ENCODE measurements around the gene PRELID2. TPM values are rescaled to one million over a fixed set of nuclear protein-coding genes. Genes with fewer than 3 reads are reported as not detected.
A peak's percentile ranks its signal among the peaks of the same experiment; 100 is the strongest.

Gene PRELID2
- total RNA-seq, 8 experiments from 2014 or later = 1.2 to 17.1 (median 9.9) TPM

DNA sequence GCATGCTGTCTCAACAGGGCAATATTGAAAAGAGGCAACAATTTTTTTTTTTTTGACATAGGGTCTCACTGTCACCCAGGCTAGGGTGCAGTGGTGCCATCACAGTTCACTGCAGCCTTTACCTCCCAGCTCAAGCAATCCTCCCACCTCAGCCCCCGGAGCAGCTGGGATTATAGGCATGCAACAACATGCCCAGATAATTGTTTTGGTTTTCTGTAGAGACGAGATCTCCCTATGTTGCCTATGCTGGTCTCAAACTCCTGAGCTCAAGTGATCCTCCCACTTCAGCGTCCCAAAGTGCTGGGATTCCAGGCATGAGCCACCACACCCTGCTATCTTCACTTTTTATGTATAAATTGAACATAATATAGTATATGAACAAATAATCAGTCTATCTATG lies 47.6 kb downstream of the PRELID2 start:
- Histone ChIP-seq H3K4me3 (no peak overlapping the region), H3K4me1 (replicated peaks in 1 of 2) (no peaks in the 10 kb centered on the region), H3K27ac (no peak overlapping the region)
- ATAC-seq (replicated peaks in 6 of 8) = peak in 1 of 8 experiments; percentile 30
- in situ Hi-C loops (cut with MboI; ENCODE audit: low pct_unique_long_range_greater_than_20kb in 2 of 9, low sequenced_read_pairs in 9 of 9, unreplicated experiment in 9 of 9) = no loop called here
- 20 to 100% (median 83%) methylated on average over 1 to 3 of the region's 3 CpGs; no CpG with 5 or more reads in 3 of the 10 experiments for WGBS, 10 experiments

DNA sequence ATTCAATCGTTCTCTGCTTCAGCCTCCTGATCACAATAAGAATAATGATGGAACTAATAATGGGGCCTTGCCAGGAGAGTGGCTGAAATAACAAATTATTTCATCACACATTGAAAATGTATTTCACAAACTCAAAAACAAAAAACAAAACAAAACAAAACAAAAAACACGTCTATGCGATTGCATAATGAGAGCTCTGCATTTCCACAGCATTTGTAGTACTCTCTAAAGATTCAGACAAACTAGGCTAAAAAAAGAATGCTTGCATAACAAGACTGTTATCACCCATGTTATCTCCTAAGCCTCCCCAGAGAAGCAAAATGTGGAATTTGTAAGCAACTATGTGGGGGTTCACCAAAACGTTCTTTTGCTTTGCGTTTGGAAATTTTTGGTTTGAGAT lies 48.1 kb downstream of the PRELID2 start:
- ATAC-seq (replicated peaks in 6 of 8) = peak in 1 of 8 experiments; percentile 48
- H3K4me3 ChIP-seq = no peak overlapping the region
- no peak overlapping the region for H3K27ac ChIP-seq
- in situ Hi-C loops (cut with MboI; ENCODE audit: low pct_unique_long_range_greater_than_20kb in 2 of 9, low sequenced_read_pairs in 9 of 9, unreplicated experiment in 9 of 9) = no loop called here
- 65 to 100% (median 83%) methylated on average over 2 to 5 of the region's 5 CpGs for WGBS, 10 experiments
- no peaks in the 10 kb centered on the region for H3K4me1 ChIP-seq (replicated peaks in 1 of 2)

DNA sequence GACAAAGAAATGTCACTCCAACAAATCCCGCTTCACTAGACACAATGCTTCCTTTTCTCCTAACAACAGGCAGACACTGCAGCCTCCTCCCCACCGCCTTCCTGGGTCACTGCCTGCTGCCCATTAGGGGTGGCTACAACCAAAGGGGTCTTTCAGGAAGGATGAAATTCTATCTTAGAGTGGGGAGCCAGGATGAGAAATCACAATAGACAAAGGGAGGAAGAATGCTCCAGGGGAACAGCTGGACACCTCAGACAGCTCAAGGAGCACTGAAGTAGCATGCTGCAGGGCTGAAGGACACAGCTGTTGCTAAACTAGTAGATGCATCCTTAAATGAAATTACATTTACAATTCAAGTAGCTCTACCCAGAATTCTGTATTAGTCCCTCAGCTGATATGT lies 54.2 kb downstream of the PRELID2 start:
- Histone ChIP-seq H3K27ac (no peak overlapping the region), H3K4me3 (no peak overlapping the region), H3K4me1 (replicated peaks in 1 of 2) (peaks cover 0 to 4% of the 10 kb centered on the region in 2 donors)
- WGBS, 10 experiments = 57 to 100% (median 83%) methylated on average over 1 to 2 of the region's 2 CpGs; no CpG with 5 or more reads in 3 of the 10 experiments
- in situ Hi-C loops (cut with MboI; ENCODE audit: low pct_unique_long_range_greater_than_20kb in 2 of 9, low sequenced_read_pairs in 9 of 9, unreplicated experiment in 9 of 9) = no loop called here
- peak in 3 of 8 experiments; percentile 14 to 97 (median 88) for ATAC-seq (replicated peaks in 6 of 8)

DNA sequence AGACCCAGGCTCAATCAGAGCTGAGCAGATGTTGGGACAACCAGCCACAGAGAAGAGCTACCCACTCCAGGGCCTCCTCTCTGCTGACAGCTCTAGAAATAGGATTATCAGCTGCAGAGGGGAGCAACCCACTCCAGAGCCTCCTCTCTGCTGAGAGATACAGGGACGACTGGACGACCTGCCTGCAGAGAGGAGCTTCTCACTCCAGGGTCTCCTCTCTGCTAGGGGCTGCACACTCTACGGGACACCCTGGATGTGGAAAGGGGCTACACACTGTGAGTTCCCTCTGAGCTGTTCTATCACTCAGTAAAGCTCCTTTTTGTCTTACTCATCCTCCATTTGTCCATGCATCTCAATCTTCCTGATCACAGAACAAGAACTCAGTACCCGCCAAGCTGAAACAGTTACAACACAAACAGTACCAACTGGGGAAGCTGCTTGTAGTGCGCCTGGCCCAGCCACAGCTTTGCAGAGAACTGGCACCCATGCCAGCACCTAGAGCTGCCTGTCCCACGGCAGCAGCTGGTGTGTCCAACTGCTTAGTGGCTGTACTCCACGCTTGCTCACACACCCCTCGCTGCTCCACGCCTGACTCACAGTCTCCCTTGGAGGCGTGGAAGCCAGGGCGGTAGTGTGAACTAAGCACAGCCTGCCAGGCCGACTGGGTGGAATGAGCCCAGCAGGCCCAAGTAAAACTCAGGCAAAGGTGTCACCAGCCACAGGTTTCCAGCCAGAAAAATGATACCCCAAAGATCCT lies 56.8 kb downstream of the PRELID2 start:
- in situ Hi-C loops (cut with MboI; ENCODE audit: low pct_unique_long_range_greater_than_20kb in 2 of 9, low sequenced_read_pairs in 9 of 9, unreplicated experiment in 9 of 9) = no loop called here
- Histone ChIP-seq H3K27ac (no peak overlapping the region), H3K4me1 (replicated peaks in 1 of 2) (peaks cover 0 to 4% of the 10 kb centered on the region in 2 donors), H3K4me3 (no peak overlapping the region)
- WGBS, 10 experiments = 82 to 100% (median 95%) methylated on average over 2 to 7 of the region's 12 CpGs; no CpG with 5 or more reads in 5 of the 10 experiments
- no peak for ATAC-seq (replicated peaks in 6 of 8)

DNA sequence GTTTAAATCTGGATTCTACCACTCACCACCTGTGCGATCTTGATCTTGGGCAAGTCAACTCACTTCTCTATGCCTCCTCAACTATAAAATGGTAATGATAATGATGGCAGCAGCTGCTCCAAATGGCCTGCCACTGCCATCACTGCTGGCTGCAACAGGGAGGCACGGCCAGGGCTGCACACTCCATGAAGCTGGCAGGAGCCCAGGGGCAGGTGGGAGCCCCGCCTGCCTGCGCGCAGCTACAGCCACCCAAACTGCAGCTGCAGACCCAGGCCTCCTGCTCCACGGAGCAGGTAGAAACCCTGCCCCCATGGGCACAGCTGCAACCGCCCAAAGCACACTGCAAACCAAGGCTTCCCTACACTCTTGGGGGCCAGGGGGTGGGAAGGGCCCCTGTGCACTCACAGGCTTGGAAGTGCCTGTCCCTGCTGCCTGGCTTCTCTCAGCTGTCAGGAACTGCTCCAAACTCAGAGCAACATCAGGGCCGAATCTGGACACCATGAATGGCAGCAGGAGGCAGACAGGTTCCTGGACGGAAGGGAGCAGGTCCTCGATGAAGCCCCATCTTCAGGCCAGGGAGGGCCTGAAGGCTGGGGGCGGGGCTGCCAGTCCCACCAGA lies 57.6 kb downstream of the PRELID2 start:
- ATAC-seq (replicated peaks in 6 of 8) = no peak
- WGBS, 10 experiments = 73 to 100% (median 98%) methylated on average over 1 to 7 of the region's 11 CpGs; no CpG with 5 or more reads in 4 of the 10 experiments

DNA sequence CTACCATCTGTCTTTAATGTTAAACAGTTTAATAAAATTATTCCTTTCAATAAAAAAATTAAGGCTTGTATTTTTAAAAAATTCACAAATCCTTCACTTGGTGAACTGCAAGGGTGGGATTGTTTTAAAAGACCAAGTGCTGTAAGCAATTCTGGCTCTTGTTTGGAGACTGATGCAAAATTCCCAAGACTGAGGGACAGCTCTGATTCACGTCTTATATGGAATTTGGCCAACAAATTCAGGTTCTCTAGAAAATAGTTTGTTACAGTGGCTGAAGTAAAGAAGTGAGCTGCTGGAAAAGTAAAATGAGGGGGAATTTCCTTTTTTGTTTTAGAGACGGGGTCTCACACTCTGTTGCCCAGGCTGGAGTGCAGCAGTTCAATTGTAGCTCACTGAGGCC lies 58.3 kb downstream of the PRELID2 start:
- no peak overlapping the region for H3K27ac ChIP-seq
- no peak for ATAC-seq (replicated peaks in 6 of 8)
- 27 to 100% (median 100%) methylated on average over 1 to 2 of the region's 2 CpGs; no CpG with 5 or more reads in 3 of the 10 experiments for WGBS, 10 experiments
- peaks cover 0 to 4% of the 10 kb centered on the region in 2 donors for H3K4me1 ChIP-seq (replicated peaks in 1 of 2)
- in situ Hi-C loops (cut with MboI; ENCODE audit: low pct_unique_long_range_greater_than_20kb in 2 of 9, low sequenced_read_pairs in 9 of 9, unreplicated experiment in 9 of 9) = no loop called here
- H3K4me3 ChIP-seq = no peak overlapping the region

More for the DNA sequence above, 57.6 kb downstream of the PRELID2 start:
- no peak overlapping the region for H3K27ac ChIP-seq
- no peak overlapping the region for H3K4me3 ChIP-seq
- H3K4me1 ChIP-seq (replicated peaks in 1 of 2) = peaks cover 0 to 4% of the 10 kb centered on the region in 2 donors
- in situ Hi-C loops (cut with MboI; ENCODE audit: low pct_unique_long_range_greater_than_20kb in 2 of 9, low sequenced_read_pairs in 9 of 9, unreplicated experiment in 9 of 9) = no loop called here

DNA sequence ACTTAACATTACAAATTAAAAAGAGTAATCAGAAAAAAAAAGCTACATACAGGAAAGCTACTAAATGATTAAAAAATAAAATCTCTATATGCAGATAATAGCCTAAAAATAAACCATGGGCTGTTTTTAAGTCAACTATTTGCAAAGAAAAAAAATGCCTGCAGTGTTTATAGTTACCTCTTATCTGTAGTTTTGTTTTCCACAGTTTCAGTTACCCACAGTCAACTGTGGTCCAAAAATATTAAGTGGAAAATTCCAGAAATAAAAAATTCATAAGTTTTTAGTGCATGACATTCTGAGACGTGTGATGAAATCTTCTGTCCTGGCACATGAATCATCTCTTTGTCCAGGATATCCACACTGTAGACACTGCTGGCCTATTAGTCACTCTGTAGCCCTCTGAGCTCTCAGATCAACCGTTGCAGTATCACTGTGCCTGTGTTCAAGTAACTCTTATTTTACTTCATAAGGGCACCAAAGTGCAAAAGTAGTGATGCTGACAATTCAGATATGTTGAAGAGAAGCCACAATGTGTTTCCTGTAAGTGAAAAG lies 59.2 kb downstream of the PRELID2 start:
- 0 to 95% (median 33%) methylated on average over 1 to 2 of the region's 2 CpGs; no CpG with 5 or more reads in 3 of the 10 experiments for WGBS, 10 experiments
- no peak overlapping the region for H3K27ac ChIP-seq
- ATAC-seq (replicated peaks in 6 of 8) = peak in 5 of 8 experiments; percentile 33 to 99 (median 82)

DNA sequence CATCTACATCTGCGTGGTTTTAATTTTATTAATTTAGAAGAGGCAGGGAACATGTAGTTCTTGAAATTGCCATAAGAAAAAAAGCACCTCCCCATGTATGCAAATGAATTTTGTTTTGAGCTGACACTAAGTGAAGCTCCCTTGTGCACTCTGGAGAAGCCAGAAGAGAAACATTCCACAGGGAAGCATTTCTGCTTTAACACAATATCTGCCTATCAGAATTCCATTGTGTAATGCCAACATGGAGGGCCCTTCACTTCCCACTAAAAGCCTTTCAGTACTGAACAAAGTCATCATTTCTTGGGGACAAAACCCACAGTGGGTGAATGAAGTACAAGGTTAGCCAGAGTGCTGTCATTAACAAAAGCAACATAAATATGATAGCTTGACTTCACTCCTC lies 59.7 kb downstream of the PRELID2 start:
- Histone ChIP-seq H3K4me1 (replicated peaks in 1 of 2) (no peaks in the 10 kb centered on the region), H3K4me3 (no peak overlapping the region), H3K27ac (no peak overlapping the region)
- in situ Hi-C loops (cut with MboI; ENCODE audit: low pct_unique_long_range_greater_than_20kb in 2 of 9, low sequenced_read_pairs in 9 of 9, unreplicated experiment in 9 of 9) = no loop called here
- WGBS, 10 experiments = 14 to 100% (median 63%) methylated on average over 1 of the region's 1 CpG; no CpG with 5 or more reads in 3 of the 10 experiments
- peak in 2 of 8 experiments; percentile 10 to 13 for ATAC-seq (replicated peaks in 6 of 8)

More for the DNA sequence above, 59.2 kb downstream of the PRELID2 start:
- Histone ChIP-seq H3K4me3 (no peak overlapping the region), H3K4me1 (replicated peaks in 1 of 2) (peaks cover 0 to 1% of the 10 kb centered on the region in 2 donors)
- in situ Hi-C loops (cut with MboI; ENCODE audit: low pct_unique_long_range_greater_than_20kb in 2 of 9, low sequenced_read_pairs in 9 of 9, unreplicated experiment in 9 of 9) = no loop called here

DNA sequence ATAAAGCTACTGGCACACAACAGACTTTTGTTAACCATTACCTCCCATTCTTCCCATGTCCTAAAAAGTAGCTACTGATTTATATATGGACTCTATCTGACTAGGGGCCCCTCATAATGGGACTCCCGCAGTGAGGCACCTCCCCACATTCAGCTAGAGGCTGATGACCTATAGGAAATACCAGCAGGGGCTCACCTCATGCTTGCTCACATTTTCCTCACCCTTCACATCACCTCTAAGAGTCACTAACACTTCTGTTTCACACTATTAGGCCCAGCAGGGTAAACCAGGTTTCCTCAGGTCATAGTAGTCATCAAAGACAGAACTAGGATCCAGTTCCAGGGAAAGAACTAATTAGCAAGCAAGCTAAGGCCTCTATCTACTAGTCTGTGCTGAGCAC lies 60.7 kb downstream of the PRELID2 start:
- no peaks in the 10 kb centered on the region for H3K4me1 ChIP-seq (replicated peaks in 1 of 2)
- in situ Hi-C loops (cut with MboI; ENCODE audit: low pct_unique_long_range_greater_than_20kb in 2 of 9, low sequenced_read_pairs in 9 of 9, unreplicated experiment in 9 of 9) = no loop called here
- 33 to 100% (median 80%) methylated on average over 1 of the region's 1 CpG; no CpG with 5 or more reads in 5 of the 10 experiments for WGBS, 10 experiments
- ATAC-seq (replicated peaks in 6 of 8) = no peak
- no peak overlapping the region for H3K4me3 ChIP-seq
- H3K27ac ChIP-seq = no peak overlapping the region

DNA sequence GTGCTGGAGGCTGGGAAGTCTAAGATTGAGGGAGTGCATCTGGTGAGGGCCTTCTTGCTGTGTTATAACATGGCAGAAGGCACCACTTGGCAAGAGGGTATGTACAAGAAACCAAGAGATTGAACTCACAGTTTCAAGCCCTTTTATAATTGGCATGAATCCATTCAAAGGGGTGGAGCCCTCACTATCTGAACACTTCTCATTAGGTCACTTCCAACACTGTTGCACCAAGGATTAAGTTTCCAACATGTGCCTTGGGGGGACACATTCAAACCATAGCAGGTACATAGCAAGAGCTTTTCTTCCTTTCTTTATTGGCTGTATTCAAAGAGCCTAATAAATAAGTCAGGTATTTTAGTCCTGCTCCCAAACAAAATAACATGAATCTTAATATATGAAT lies 62.7 kb downstream of the PRELID2 start:
- peak in 1 of 8 experiments; percentile 29 for ATAC-seq (replicated peaks in 6 of 8)
- in situ Hi-C loops (cut with MboI; ENCODE audit: low pct_unique_long_range_greater_than_20kb in 2 of 9, low sequenced_read_pairs in 9 of 9, unreplicated experiment in 9 of 9) = no loop called here
- H3K4me1 ChIP-seq (replicated peaks in 1 of 2) = no peaks in the 10 kb centered on the region
- no peak overlapping the region for H3K4me3 ChIP-seq
- no peak overlapping the region for H3K27ac ChIP-seq

DNA sequence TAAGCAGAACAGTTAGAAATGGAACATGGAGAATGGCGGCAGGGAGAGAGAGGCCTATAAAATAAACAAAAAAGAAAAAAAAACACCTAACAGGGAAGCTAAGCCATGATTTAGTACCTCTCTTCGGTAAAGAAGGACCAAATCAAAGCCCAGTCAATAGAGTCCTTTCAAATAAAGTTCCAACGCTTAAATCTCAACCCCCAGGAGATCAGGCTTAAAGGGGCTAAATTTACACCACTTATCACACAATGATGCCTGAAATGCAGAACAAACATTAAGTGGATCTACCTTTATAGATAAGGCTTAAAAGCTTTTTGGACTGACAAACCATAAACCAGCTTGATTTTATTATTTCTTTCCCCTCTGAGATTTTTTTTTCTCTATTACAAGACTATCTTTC lies 66.3 kb downstream of the PRELID2 start:
- no peaks in the 10 kb centered on the region for H3K4me1 ChIP-seq (replicated peaks in 1 of 2)
- WGBS, 10 experiments = 42 to 100% (median 71%) methylated on average over 2 to 3 of the region's 3 CpGs; no CpG with 5 or more reads in 2 of the 10 experiments
- ATAC-seq (replicated peaks in 6 of 8) = no peak
- no peak overlapping the region for H3K27ac ChIP-seq
- in situ Hi-C loops (cut with MboI; ENCODE audit: low pct_unique_long_range_greater_than_20kb in 2 of 9, low sequenced_read_pairs in 9 of 9, unreplicated experiment in 9 of 9) = no loop called here
- H3K4me3 ChIP-seq = no peak overlapping the region

DNA sequence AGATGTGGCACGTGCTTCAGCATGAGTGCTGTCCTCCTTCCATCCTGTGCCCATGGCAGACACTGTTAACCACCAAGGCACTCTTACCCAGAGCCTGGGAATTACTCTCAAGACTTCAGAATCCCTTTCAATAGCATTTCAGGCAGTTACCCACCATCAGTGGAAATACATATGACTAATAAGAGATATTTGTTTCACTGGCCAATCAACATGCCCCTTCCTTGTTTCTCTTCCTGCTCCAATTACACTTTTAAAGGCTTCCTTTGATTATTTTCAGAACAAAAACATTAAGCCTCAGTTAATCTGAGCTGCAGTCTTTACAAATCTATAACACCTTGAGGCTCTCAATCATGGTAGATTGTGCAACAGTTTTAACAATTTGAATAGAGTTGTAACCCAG lies 70.8 kb downstream of the PRELID2 start:
- Histone ChIP-seq H3K27ac (no peak overlapping the region), H3K4me1 (replicated peaks in 1 of 2) (no peaks in the 10 kb centered on the region), H3K4me3 (no peak overlapping the region)
- 78 to 86% (median 83%) methylated on average over 1 of the region's 1 CpG; no CpG with 5 or more reads in 7 of the 10 experiments for WGBS, 10 experiments
- no peak for ATAC-seq (replicated peaks in 6 of 8)
- in situ Hi-C loops (cut with MboI; ENCODE audit: low pct_unique_long_range_greater_than_20kb in 2 of 9, low sequenced_read_pairs in 9 of 9, unreplicated experiment in 9 of 9) = no loop called here

DNA sequence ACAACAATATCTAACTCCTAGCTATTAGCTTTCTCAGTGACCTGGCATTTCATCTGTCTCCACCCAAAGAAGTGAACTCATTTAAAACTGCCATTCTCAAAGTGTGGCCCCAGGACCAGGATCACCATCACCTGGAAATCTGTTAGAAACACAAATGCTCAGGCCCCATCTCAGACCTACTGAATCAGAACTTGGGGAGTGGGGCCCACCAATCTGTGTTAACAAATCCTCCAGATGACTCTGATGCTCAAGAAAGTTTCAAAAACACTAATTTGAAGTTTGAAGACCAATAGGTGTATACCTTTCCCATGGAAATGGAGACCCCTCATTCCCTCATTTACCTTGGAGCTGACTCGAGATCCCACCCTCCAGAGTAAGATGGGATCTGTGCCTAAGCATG lies 72.3 kb downstream of the PRELID2 start:
- H3K4me3 ChIP-seq = no peak overlapping the region
- in situ Hi-C loops (cut with MboI; ENCODE audit: low pct_unique_long_range_greater_than_20kb in 2 of 9, low sequenced_read_pairs in 9 of 9, unreplicated experiment in 9 of 9) = no loop called here
- H3K27ac ChIP-seq = no peak overlapping the region
- no peak for ATAC-seq (replicated peaks in 6 of 8)
- H3K4me1 ChIP-seq (replicated peaks in 1 of 2) = no peaks in the 10 kb centered on the region
- 86 to 100% methylated on average over 1 of the region's 1 CpG; no CpG with 5 or more reads in 8 of the 10 experiments for WGBS, 10 experiments
